GM18873 (cell line): Measurements from ENCODE around the gene TRMT112.

ENCODE experiments used
- ATAC-seq: cut with Tn5 transposase; IDR thresholded peaks from one replicate; pipeline ENCODE4 v1.9.1; 2021; ENCODE audit warnings: mild to moderate bottlenecking, moderate library complexity, moderate number of reproducible peaks; ENCODE audit not compliant: unreplicated experiment, low FRiP score

Gene TRMT112

GRCh38 chr11:64296830-64297698 is 20.3 kb downstream of the TRMT112 start:
- no peak for ATAC-seq

- no peak for ATAC-seq
Observed at GRCh38 chr11:64296236-64296635, 21.1 kb downstream of the TRMT112 start.

GRCh38 chr11:64295760-64296159 is 21.6 kb downstream of the TRMT112 start:
- no peak for ATAC-seq

GRCh38 chr11:64294774-64295173 is 22.6 kb downstream of the TRMT112 start:
- ATAC-seq, result no peak

- ATAC-seq, result no peak
Observed at GRCh38 chr11:64292460-64293254, 24.7 kb downstream of the TRMT112 start.

GRCh38 chr11:64291752-64292459 is 25.5 kb downstream of the TRMT112 start:
- no peak for ATAC-seq

- ATAC-seq, result no peak
Observed at GRCh38 chr11:64291262-64291751, 26.1 kb downstream of the TRMT112 start, which contains the start of gene KCNK4. KCNK4 (plus strand) TSS chr11:64291302; CDS start chr11:64293019, 1,717 bp downstream.

GRCh38 chr11:64290352-64291261 is 26.8 kb downstream of the TRMT112 start:
- no peak for ATAC-seq

- ATAC-seq, result no peak
Observed at GRCh38 chr11:64289002-64289564, 28.3 kb downstream of the TRMT112 start.

GRCh38 chr11:64288353-64288750 is 29.0 kb downstream of the TRMT112 start:
- ATAC-seq, result no peak

- no peak for ATAC-seq
Observed at GRCh38 chr11:64287676-64288352, 29.5 kb downstream of the TRMT112 start.

- ATAC-seq, result no peak
Observed at GRCh38 chr11:64286801-64287159, 30.6 kb downstream of the TRMT112 start.

GRCh38 chr11:64285885-64286800 is 31.2 kb downstream of the TRMT112 start:
- no peak for ATAC-seq

GRCh38 chr11:64284962-64285884 is 32.1 kb downstream of the TRMT112 start, which contains the start of gene GPR137:
GPR137 (plus strand) TSS chr11:64285848; CDS start chr11:64286525, 677 bp downstream.
- ATAC-seq, result peak; percentile 52

- peak; percentile 56 for ATAC-seq
Observed at GRCh38 chr11:64284048-64284961, 33.1 kb downstream of the TRMT112 start, which contains the start of gene BAD. BAD (minus strand) TSS chr11:64284665; CDS start chr11:64284368, 297 bp downstream.
